OCI-LY3 (cell line): ENCODE data around the gene MOXD1.

ENCODE experiments used
- EZH2phosphoT487 ChIP-seq: fragments of 200-600 bp; shearing (Covaris generic); IDR thresholded peaks from 2 replicates; pipeline ENCODE4 v1.6.1; 2018; ENCODE audit warnings: antibody characterized with exemption, mixed run types, low read depth
- TF ChIP-seq, protein P1 (sequence below): fragments of 200-600, 300-600 bp; sonication (generic); IDR thresholded peaks from 2 replicates; pipeline ENCODE4 v1.5.1; 2014; ENCODE audit warnings: antibody characterized with exemption, low read length, low read depth

DNA sequence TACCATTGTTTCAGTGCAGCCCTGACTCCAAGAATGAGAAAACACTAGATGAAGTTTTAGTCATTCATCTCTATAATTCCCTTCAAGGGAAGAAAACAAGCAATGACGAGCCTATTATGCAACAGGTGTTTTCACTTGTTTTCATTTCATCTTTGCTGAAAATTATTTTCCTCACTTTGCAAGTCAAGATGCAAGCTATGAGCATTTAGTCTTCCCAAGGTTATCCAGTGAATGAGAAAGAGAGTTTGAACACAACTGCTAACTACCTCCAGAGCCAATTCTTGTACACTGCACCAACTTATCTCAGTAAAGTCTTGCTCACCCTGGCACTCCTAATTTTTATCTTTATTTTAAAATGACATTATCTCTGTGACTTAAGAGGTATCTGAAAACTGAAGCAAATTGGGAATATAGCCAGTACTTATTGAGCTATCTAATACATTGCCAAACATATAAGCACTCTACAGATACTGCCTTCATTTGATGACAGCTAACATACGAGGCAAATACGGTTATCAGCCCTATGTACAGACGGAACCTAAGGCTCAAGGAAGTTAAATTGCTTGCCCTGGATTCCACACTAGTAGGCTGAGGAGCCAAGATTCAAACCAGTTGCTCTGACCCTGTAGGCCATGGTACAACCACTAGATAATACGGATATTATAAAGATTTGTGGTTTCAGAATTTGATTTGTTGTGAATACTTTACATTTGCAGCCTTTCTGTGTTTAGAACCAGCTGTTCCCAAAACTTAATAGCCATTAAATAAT lies 36.8 kb downstream of the MOXD1 start:
- TF ChIP-seq, protein P1, sequence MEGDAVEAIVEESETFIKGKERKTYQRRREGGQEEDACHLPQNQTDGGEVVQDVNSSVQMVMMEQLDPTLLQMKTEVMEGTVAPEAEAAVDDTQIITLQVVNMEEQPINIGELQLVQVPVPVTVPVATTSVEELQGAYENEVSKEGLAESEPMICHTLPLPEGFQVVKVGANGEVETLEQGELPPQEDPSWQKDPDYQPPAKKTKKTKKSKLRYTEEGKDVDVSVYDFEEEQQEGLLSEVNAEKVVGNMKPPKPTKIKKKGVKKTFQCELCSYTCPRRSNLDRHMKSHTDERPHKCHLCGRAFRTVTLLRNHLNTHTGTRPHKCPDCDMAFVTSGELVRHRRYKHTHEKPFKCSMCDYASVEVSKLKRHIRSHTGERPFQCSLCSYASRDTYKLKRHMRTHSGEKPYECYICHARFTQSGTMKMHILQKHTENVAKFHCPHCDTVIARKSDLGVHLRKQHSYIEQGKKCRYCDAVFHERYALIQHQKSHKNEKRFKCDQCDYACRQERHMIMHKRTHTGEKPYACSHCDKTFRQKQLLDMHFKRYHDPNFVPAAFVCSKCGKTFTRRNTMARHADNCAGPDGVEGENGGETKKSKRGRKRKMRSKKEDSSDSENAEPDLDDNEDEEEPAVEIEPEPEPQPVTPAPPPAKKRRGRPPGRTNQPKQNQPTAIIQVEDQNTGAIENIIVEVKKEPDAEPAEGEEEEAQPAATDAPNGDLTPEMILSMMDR: no peak
- TF ChIP-seq EZH2phosphoT487: no peak
